ENCODE results near the gene IL19. TPM values are rescaled to one million over a fixed set of nuclear protein-coding genes. Genes with fewer than 3 reads are reported as not detected.

Gene IL19
- total RNA-seq, 6 donors from 2014 or later: not detected

- H3K36me3 ChIP-seq: no peaks in the 10 kb centered on the region
- no peaks in the 10 kb centered on the region for H3K27me3 ChIP-seq
- no peak overlapping the region for H3K27ac ChIP-seq
- no peak overlapping the region for H3K4me3 ChIP-seq
- TF ChIP-seq POLR2AphosphoS5 (IDR thresholded peaks at IDR 0.05) (no peak), CTCF (IDR thresholded peaks at IDR 0.05) (no peak), EP300 (IDR thresholded peaks at IDR 0.05) (no peak), POLR2A (IDR thresholded peaks at IDR 0.05) (no peak)
- no peak for DNase-seq
- no peak for ATAC-seq (ENCODE audit: low FRiP score in 2 of 2)
- H3K9me3 ChIP-seq: peaks cover 0 to 8% (median 5%) of the 10 kb centered on the region in 4 donors
- H3K4me1 ChIP-seq: peaks cover 0 to under 1% (median 0%) of the 10 kb centered on the region in 4 donors
Measured at GRCh38 chr1:206878456-206878855, 107.9 kb downstream of the IL19 start.

GRCh38 chr1:206880314-206880713 is 109.7 kb downstream of the IL19 start:
- no peaks in the 10 kb centered on the region for H3K36me3 ChIP-seq
- ATAC-seq (ENCODE audit: low FRiP score in 2 of 2): no peak
- peaks cover 0 to 8% (median 5%) of the 10 kb centered on the region in 4 donors for H3K9me3 ChIP-seq
- H3K27ac ChIP-seq: no peak overlapping the region
- H3K4me3 ChIP-seq: no peak overlapping the region
- no peaks in the 10 kb centered on the region for H3K4me1 ChIP-seq
- H3K27me3 ChIP-seq: no peaks in the 10 kb centered on the region
- TF ChIP-seq POLR2A (IDR thresholded peaks at IDR 0.05) (no peak), EP300 (IDR thresholded peaks at IDR 0.05) (no peak), CTCF (IDR thresholded peaks at IDR 0.05) (no peak), POLR2AphosphoS5 (IDR thresholded peaks at IDR 0.05) (no peak)
- DNase-seq: no peak
- whole genome bisulfite sequencing, 2 donors: 83 to 86% methylated on average over 3 of the region's 3 CpGs

- WGBS, 2 donors: 76 to 79% methylated on average over 3 of the region's 3 CpGs
- no peak for ATAC-seq (ENCODE audit: low FRiP score in 2 of 2)
- TF ChIP-seq POLR2AphosphoS5 (IDR thresholded peaks at IDR 0.05) (no peak), EP300 (IDR thresholded peaks at IDR 0.05) (no peak), CTCF (IDR thresholded peaks at IDR 0.05) (no peak), POLR2A (IDR thresholded peaks at IDR 0.05) (no peak)
- H3K27me3 ChIP-seq: no peaks in the 10 kb centered on the region
- no peaks in the 10 kb centered on the region for H3K4me1 ChIP-seq
- no peak overlapping the region for H3K27ac ChIP-seq
- DNase-seq: no peak
- H3K4me3 ChIP-seq: no peak overlapping the region
- H3K36me3 ChIP-seq: no peaks in the 10 kb centered on the region
- H3K9me3 ChIP-seq: peaks cover 0 to 8% (median 5%) of the 10 kb centered on the region in 4 donors
Measured at GRCh38 chr1:206882555-206882954, 112.0 kb downstream of the IL19 start.

GRCh38 chr1:206883160-206883559 is 112.6 kb downstream of the IL19 start:
- Histone ChIP-seq H3K36me3 (no peaks in the 10 kb centered on the region), H3K9me3 (peaks cover 0 to 6% (median 4%) of the 10 kb centered on the region in 4 donors), H3K4me3 (no peak overlapping the region), H3K27me3 (no peaks in the 10 kb centered on the region), H3K4me1 (no peaks in the 10 kb centered on the region), H3K27ac (no peak overlapping the region)
- WGBS, 2 donors: 97 to 100% methylated on average over 1 of the region's 1 CpG
- DNase-seq (no peak), ATAC-seq (ENCODE audit: low FRiP score in 2 of 2) (no peak)
- TF ChIP-seq POLR2A (IDR thresholded peaks at IDR 0.05) (no peak), CTCF (IDR thresholded peaks at IDR 0.05) (no peak)

GRCh38 chr1:206883876-206884275 is 113.3 kb downstream of the IL19 start:
- 88 to 95% methylated on average over 2 of the region's 2 CpGs for WGBS, 2 donors
- H3K4me1 ChIP-seq: no peaks in the 10 kb centered on the region
- H3K4me3 ChIP-seq: no peak overlapping the region
- H3K9me3 ChIP-seq: no peaks in the 10 kb centered on the region
- no peaks in the 10 kb centered on the region for H3K36me3 ChIP-seq
- H3K27ac ChIP-seq: no peak overlapping the region
- H3K27me3 ChIP-seq: no peaks in the 10 kb centered on the region
- no peak for ATAC-seq (ENCODE audit: low FRiP score in 2 of 2)
- TF ChIP-seq EP300 (IDR thresholded peaks at IDR 0.05) (no peak), POLR2AphosphoS5 (IDR thresholded peaks at IDR 0.05) (no peak), POLR2A (IDR thresholded peaks at IDR 0.05) (no peak), CTCF (IDR thresholded peaks at IDR 0.05) (no peak)
- DNase-seq: no peak

Measured in upper lobe of left lung (tissue), 6 donors.